ENCODE results near the gene RASGRF2. TPM values are rescaled to one million over a fixed set of nuclear protein-coding genes. Genes with fewer than 3 reads are reported as not detected.

The RASGRF2 gene
- total and polyA plus RNA-seq, 2 of the 8 experiments (the other 6 are each of a cell fraction or from before 2014, with no cell fraction given) = 2.6 to 29.5 TPM

- ChIA-PET POLR2A (ENCODE audit: partially characterized antibody) (no interaction called here), CTCF (ENCODE audit: partially characterized antibody) (no interaction called here)
- H3K9ac ChIP-seq (replicated peaks in 1 of 4; ENCODE audit: extremely low read depth in 1 of 4, low read depth in 3 of 4, low read length in 3 of 4) = no peak overlapping the region
- no peak overlapping the region for H3K23ac ChIP-seq (ENCODE audit: insufficient read length)
- H2BK5ac ChIP-seq (ENCODE audit: low read depth, low read length) = no peak overlapping the region
- H3K79me1 ChIP-seq (ENCODE audit: low read depth, low read length) = no peaks in the 10 kb centered on the region
- no peak overlapping the region for H3K56ac ChIP-seq (replicated peaks; ENCODE audit: insufficient read length, low read depth, low read length)
- 0 out of 2 replicates have a peak, but pooled peaks cover 3% of the 10 kb centered on the region for H3K23me2 ChIP-seq (ENCODE audit: low read depth, low read length)
- FAIRE-seq = no peak
- WGBS, 2 experiments (ENCODE audit: extremely low coverage in 1 of 2, insufficient coverage in 1 of 2, insufficient read length in 1 of 2, insufficient replicate concordance in 2 of 2, low coverage in 1 of 2, low lambda C conversion rate in 2 of 2, missing lambda C conversion rate in 1 of 2) = 89% methylated on average over 3 of the region's 3 CpGs; no CpG with 5 or more reads in 1 of the 2 experiments
- no peak overlapping the region for H3K4ac ChIP-seq (replicated peaks; ENCODE audit: insufficient read length, low read depth, low read length)
- H3K36me3 ChIP-seq (ENCODE audit: control insufficient read depth in 2 of 4, insufficient read depth in 4 of 4, low read length in 3 of 4) = no peaks in the 10 kb centered on the region
- H3K18ac ChIP-seq (ENCODE audit: extremely low read depth, low read length) = no peak overlapping the region
- H3K27ac ChIP-seq (ENCODE audit: low read depth, low read length) = no peak overlapping the region
- no peak overlapping the region for H2AK5ac ChIP-seq (ENCODE audit: low read depth, low read length)
- H3K79me2 ChIP-seq (ENCODE audit: control insufficient read depth in 1 of 2, insufficient read depth in 2 of 2, low read length in 2 of 2) = no peaks in the 10 kb centered on the region
- no peaks in the 10 kb centered on the region for H3K27me3 ChIP-seq (replicated peaks in 1 of 4; ENCODE audit: control insufficient read depth in 3 of 4, extremely low read depth in 1 of 4, insufficient read depth in 3 of 4, low read length in 3 of 4)
- no peak overlapping the region for H4K91ac ChIP-seq (replicated peaks; ENCODE audit: insufficient read length, low read length)
- DNase-seq (ENCODE audit: low read depth in 1 of 2, low spot score in 2 of 2) = no peak
- TF ChIP-seq ASH2L (IDR thresholded peaks at IDR 0.05; ENCODE audit: low read length) (no peak), YY1 (IDR thresholded peaks at IDR 0.05; ENCODE audit: low read depth, low read length) (no peak), EGR1 (IDR thresholded peaks at IDR 0.05; ENCODE audit: borderline replicate concordance, low read depth, low read length) (no peak)
- no peak overlapping the region for H3K4me3 ChIP-seq (ENCODE audit: extremely low read depth in 1 of 4, insufficient read depth in 2 of 4, low read depth in 3 of 4, low read length in 4 of 4)
- H2BK12ac ChIP-seq (ENCODE audit: low read depth, low read length) = no peak overlapping the region
- H3K14ac ChIP-seq (ENCODE audit: insufficient read length) = no peak overlapping the region
- no peaks in the 10 kb centered on the region for H3K9me3 ChIP-seq (ENCODE audit: insufficient read depth in 2 of 2, low read depth in 1 of 2, low read length in 1 of 2)
- H3K4me1 ChIP-seq (replicated peaks in 1 of 4; ENCODE audit: control insufficient read depth in 3 of 4, insufficient read depth in 4 of 4, low read length in 3 of 4) = no peaks in the 10 kb centered on the region
- no peaks in the 10 kb centered on the region for H4K20me1 ChIP-seq (replicated peaks in 1 of 2; ENCODE audit: control insufficient read depth in 1 of 2, insufficient read depth in 2 of 2, low read length in 2 of 2)
- H4K5ac ChIP-seq (ENCODE audit: insufficient read length, low read depth, low read length) = no peak overlapping the region
- no peak overlapping the region for H2AFZ ChIP-seq (ENCODE audit: low read length)
- H2BK20ac ChIP-seq (ENCODE audit: low read length) = no peak overlapping the region
- H3K4me2 ChIP-seq (ENCODE audit: insufficient read depth in 1 of 2, low read depth in 2 of 2, low read length in 2 of 2) = no peak overlapping the region
- no peak overlapping the region for H2BK15ac ChIP-seq (ENCODE audit: low read length)
- H2BK120ac ChIP-seq (replicated peaks; ENCODE audit: low read depth, low read length) = no peak overlapping the region
- H4K8ac ChIP-seq (ENCODE audit: extremely low read depth, insufficient read depth, low read length) = no peak overlapping the region
Measured at GRCh38 chr5:81172710-81173109, 212.5 kb downstream of the RASGRF2 start.

Measured in H1 (cell line).